ENCODE data around the gene PHC2. TPM values are rescaled to one million over a fixed set of nuclear protein-coding genes. Genes with fewer than 3 reads are reported as not detected.

Gene PHC2
- total RNA-seq, 1 donor from 2014 or later, result 135 TPM

- Mint-ChIP-seq H3K4me1 (ENCODE audit: low read depth) (peaks cover 3% of the 10 kb centered on the region), H3K36me3 (ENCODE audit: insufficient read depth) (peaks cover 12% of the 10 kb centered on the region), H3K27me3 (no peaks in the 10 kb centered on the region), H3K4me3 (ENCODE audit: low read depth) (no peak overlapping the region), H3K9me3 (ENCODE audit: low read depth) (no peaks in the 10 kb centered on the region), H3K27ac (no peak overlapping the region)
- TF ChIP-seq, protein P1, sequence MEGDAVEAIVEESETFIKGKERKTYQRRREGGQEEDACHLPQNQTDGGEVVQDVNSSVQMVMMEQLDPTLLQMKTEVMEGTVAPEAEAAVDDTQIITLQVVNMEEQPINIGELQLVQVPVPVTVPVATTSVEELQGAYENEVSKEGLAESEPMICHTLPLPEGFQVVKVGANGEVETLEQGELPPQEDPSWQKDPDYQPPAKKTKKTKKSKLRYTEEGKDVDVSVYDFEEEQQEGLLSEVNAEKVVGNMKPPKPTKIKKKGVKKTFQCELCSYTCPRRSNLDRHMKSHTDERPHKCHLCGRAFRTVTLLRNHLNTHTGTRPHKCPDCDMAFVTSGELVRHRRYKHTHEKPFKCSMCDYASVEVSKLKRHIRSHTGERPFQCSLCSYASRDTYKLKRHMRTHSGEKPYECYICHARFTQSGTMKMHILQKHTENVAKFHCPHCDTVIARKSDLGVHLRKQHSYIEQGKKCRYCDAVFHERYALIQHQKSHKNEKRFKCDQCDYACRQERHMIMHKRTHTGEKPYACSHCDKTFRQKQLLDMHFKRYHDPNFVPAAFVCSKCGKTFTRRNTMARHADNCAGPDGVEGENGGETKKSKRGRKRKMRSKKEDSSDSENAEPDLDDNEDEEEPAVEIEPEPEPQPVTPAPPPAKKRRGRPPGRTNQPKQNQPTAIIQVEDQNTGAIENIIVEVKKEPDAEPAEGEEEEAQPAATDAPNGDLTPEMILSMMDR (IDR thresholded peaks at IDR 0.05; ENCODE audit: unreplicated experiment), result no peak
- DNase-seq (ENCODE audit: low spot score, unreplicated experiment), result no peak
Observed at GRCh38 chr1:33275706-33276572, 155.0 kb downstream of the PHC2 start.

GRCh38 chr1:33275195-33275594 is 155.7 kb downstream of the PHC2 start:
- Mint-ChIP-seq H3K4me3 (ENCODE audit: low read depth) (no peak overlapping the region), H3K9me3 (ENCODE audit: low read depth) (no peaks in the 10 kb centered on the region), H3K27ac (no peak overlapping the region), H3K36me3 (ENCODE audit: insufficient read depth) (peaks cover 12% of the 10 kb centered on the region), H3K27me3 (no peaks in the 10 kb centered on the region), H3K4me1 (ENCODE audit: low read depth) (peaks cover 3% of the 10 kb centered on the region)
- TF ChIP-seq, protein P1 (IDR thresholded peaks at IDR 0.05; ENCODE audit: unreplicated experiment), result no peak
- DNase-seq (ENCODE audit: low spot score, unreplicated experiment), result no peak

- H3K27me3 Mint-ChIP-seq, result no peaks in the 10 kb centered on the region
- peaks cover 3% of the 10 kb centered on the region for H3K4me1 Mint-ChIP-seq (ENCODE audit: low read depth)
- no peak overlapping the region for H3K4me3 Mint-ChIP-seq (ENCODE audit: low read depth)
- peaks cover 9% of the 10 kb centered on the region for H3K36me3 Mint-ChIP-seq (ENCODE audit: insufficient read depth)
- no peak for DNase-seq (ENCODE audit: low spot score, unreplicated experiment)
- TF ChIP-seq, protein P1 (IDR thresholded peaks at IDR 0.05; ENCODE audit: unreplicated experiment), result no peak
- no peaks in the 10 kb centered on the region for H3K9me3 Mint-ChIP-seq (ENCODE audit: low read depth)
- H3K27ac Mint-ChIP-seq, result no peak overlapping the region
Observed at GRCh38 chr1:33274446-33274845, 156.4 kb downstream of the PHC2 start.

DNA sequence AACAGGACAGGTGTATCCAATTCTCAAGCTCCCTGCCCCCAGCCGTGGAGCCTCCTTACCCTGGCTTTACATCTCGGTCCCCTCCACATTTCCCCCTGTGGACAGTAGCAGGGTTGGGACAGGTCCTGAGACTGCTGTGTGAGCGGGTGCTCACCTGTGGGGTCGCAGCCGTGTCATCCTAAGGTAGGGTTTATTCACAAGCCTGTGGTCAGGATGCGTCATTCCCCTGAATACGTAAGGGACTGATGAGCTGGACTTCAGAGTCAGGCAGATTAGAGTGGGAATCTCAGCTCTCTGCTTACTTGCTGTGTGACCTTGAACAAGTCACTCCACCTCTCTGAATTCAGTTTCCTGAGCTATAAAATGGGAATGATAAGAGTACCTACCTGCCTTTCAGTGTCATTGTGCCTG is 156.9 kb downstream of the PHC2 start:
- Mint-ChIP-seq H3K9me3 (ENCODE audit: low read depth) (no peaks in the 10 kb centered on the region), H3K27me3 (no peaks in the 10 kb centered on the region)
- TF ChIP-seq, protein P1 (IDR thresholded peaks at IDR 0.05; ENCODE audit: unreplicated experiment), result no peak

More for the DNA sequence above, 156.9 kb downstream of the PHC2 start:
- Mint-ChIP-seq H3K4me3 (ENCODE audit: low read depth) (no peak overlapping the region), H3K27ac (no peak overlapping the region), H3K4me1 (ENCODE audit: low read depth) (peaks cover 3% of the 10 kb centered on the region), H3K36me3 (ENCODE audit: insufficient read depth) (peaks cover 9% of the 10 kb centered on the region)
- no peak for DNase-seq (ENCODE audit: low spot score, unreplicated experiment)

Small RNAs within 50 kb of the gene (microRNA-seq; reads per million reads assigned to microRNA genes)
- gene MIR3605 (ENCODE audit: borderline number of aligned reads, unreplicated experiment), result 121 reads per million, percentile 57 among the genes with 10 or more reads in this experiment

Other genes starting within 250 kb of the PHC2 start
- 6.6 and 7.4 TPM in 2 replicates for gene TRIM62, start 249.1 kb downstream of the PHC2 start, total RNA-seq
- gene ZNF362, start 174.6 kb downstream of the PHC2 start, total RNA-seq, result 72.0 and 79.3 TPM in 2 replicates
- gene A3GALT2, start 110.0 kb downstream of the PHC2 start, total RNA-seq, result 0.29 and 0.40 TPM in 2 replicates
- 8.6 and 10.5 TPM in 2 replicates for gene ZSCAN20, start 41.5 kb upstream of the PHC2 start, total RNA-seq

Data from progenitor cell of endocrine pancreas (in vitro differentiated cells).